Measurements from ENCODE around the gene PRRT1B.
"Not testable (repeated sequence)": the region's sequence is repeated elsewhere in the genome, so short reads cannot be mapped to it uniquely, and the experiment has no call there.

PRRT1B gene

GRCh38 chr9:131523086-131523388 is 22.3 kb upstream of the PRRT1B start:
- no peak for DNase-seq

GRCh38 chr9:131523451-131524435 is 21.6 kb upstream of the PRRT1B start:
- no peak for DNase-seq

- DNase-seq, result no peak
Observed at GRCh38 chr9:131524665-131525315, 20.5 kb upstream of the PRRT1B start.

GRCh38 chr9:131525643-131526565 is 19.4 kb upstream of the PRRT1B start:
- DNase-seq, result no peak

GRCh38 chr9:131528186-131528585 is 17.1 kb upstream of the PRRT1B start:
- no peak for DNase-seq

- no peak for DNase-seq
Observed at GRCh38 chr9:131528886-131529505, 16.3 kb upstream of the PRRT1B start.

- no peak for DNase-seq
Observed at GRCh38 chr9:131529597-131530545, 15.5 kb upstream of the PRRT1B start.

GRCh38 chr9:131530546-131530919 is 14.8 kb upstream of the PRRT1B start:
- no peak for DNase-seq

GRCh38 chr9:131530920-131531832 is 14.1 kb upstream of the PRRT1B start, which contains the start of gene UCK1:
UCK1 (minus strand) TSS chr9:131531263; CDS start chr9:131531174, 89 bp downstream.
- DNase-seq, result peak; percentile 78

- no peak for DNase-seq
Observed at GRCh38 chr9:131534721-131535237, 10.5 kb upstream of the PRRT1B start.

GRCh38 chr9:131537946-131538345 is 7.4 kb upstream of the PRRT1B start:
- DNase-seq, result no peak

- no peak for DNase-seq
Observed at GRCh38 chr9:131539223-131539923, 6.0 kb upstream of the PRRT1B start.

- no peak for DNase-seq
Observed at GRCh38 chr9:131543141-131543540, 2.2 kb upstream of the PRRT1B start.

- no peak for DNase-seq
Observed at GRCh38 chr9:131545786-131546335, 538 bp downstream of the PRRT1B start.

GRCh38 chr9:131546336-131547084 is 1.2 kb downstream of the PRRT1B start:
- DNase-seq, result no peak

GRCh38 chr9:131549186-131549585 is 3.9 kb downstream of the PRRT1B start:
- not testable (repeated sequence) for DNase-seq

- DNase-seq, result not testable (repeated sequence)
Observed at GRCh38 chr9:131550465-131550864, 5.1 kb downstream of the PRRT1B start.

- no peak for DNase-seq
Observed at GRCh38 chr9:131552030-131552429, 6.7 kb downstream of the PRRT1B start.
